Ishikawa (cell line): ENCODE results near the gene HK3.

Source experiments
- CEBPB ChIP-seq: IDR thresholded peaks from 2 replicates; pipeline ENCODE4 v1.6.1; 2012
- CREB1 ChIP-seq: IDR thresholded peaks from 2 replicates; pipeline ENCODE4 v1.6.1; 2012; ENCODE audit warnings: low read depth
- EGR1 ChIP-seq: IDR thresholded peaks from 2 replicates; pipeline ENCODE4 v1.6.1; 2012
- EP300 ChIP-seq: IDR thresholded peaks from 2 replicates; pipeline ENCODE4 v1.6.1; 2012; ENCODE audit warnings: borderline replicate concordance
- FOXM1 ChIP-seq: IDR thresholded peaks from 2 replicates; pipeline ENCODE4 v1.6.1; 2012; ENCODE audit warnings: low read depth, borderline replicate concordance
- MAX ChIP-seq: IDR thresholded peaks from 2 replicates; pipeline ENCODE4 v1.6.1; 2012
- NFIC ChIP-seq: IDR thresholded peaks from 2 replicates; pipeline ENCODE4 v1.6.1; 2012
- RAD21 ChIP-seq: IDR thresholded peaks from 2 replicates; pipeline ENCODE4 v1.6.1; 2012; ENCODE audit warnings: low read depth
- TAF1 ChIP-seq: IDR thresholded peaks from 2 replicates; pipeline ENCODE4 v1.6.1; 2012; ENCODE audit warnings: low read depth, mild to moderate bottlenecking
- TCF12 ChIP-seq: IDR thresholded peaks from 2 replicates; pipeline ENCODE4 v1.6.1; 2012; ENCODE audit warnings: low read depth
- TEAD4 ChIP-seq: IDR thresholded peaks from 2 replicates; pipeline ENCODE4 v1.6.1; 2012
- USF1 ChIP-seq: IDR thresholded peaks from 2 replicates; pipeline ENCODE4 v1.6.1; 2012
- YY1 ChIP-seq: IDR thresholded peaks from 2 replicates; pipeline ENCODE4 v1.6.1; 2012; ENCODE audit warnings: low read depth
- ZBTB7A ChIP-seq: IDR thresholded peaks from 2 replicates; pipeline ENCODE4 v1.6.1; 2012; ENCODE audit warnings: low read depth
- TF ChIP-seq, protein P1 (sequence below): IDR thresholded peaks from 2 replicates; pipeline ENCODE4 v1.6.1; 2012; ENCODE audit warnings: low read depth, mild to moderate bottlenecking

The HK3 gene

DNA sequence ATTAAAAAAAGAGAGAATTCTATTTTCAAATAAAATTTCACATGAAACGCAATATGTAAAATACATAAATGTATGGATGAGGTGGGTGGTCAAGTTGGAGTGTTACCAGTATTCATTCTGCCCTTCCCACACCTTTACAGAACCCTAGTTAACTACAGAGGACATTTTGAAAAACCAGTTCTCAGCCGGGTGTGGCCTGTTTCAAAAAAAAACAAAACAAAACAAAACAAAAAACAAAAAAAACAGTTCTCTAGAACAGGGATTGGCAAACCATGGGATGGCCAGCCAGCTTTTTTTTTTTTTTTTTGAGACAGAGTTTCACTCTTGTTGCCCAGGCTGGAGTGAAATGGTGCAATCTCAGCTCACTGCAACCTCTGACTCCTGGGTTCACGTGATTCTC, 28.4 kb upstream of the HK3 start:
- TF ChIP-seq FOXM1 (no peak), RAD21 (no peak), CREB1 (no peak), TCF12 (no peak), EGR1 (no peak), TAF1 (no peak), USF1 (no peak), YY1 (no peak), MAX (no peak), NFIC (no peak), ZBTB7A (no peak), CEBPB (no peak), EP300 (no peak), TEAD4 (no peak)
- TF ChIP-seq, protein P1, sequence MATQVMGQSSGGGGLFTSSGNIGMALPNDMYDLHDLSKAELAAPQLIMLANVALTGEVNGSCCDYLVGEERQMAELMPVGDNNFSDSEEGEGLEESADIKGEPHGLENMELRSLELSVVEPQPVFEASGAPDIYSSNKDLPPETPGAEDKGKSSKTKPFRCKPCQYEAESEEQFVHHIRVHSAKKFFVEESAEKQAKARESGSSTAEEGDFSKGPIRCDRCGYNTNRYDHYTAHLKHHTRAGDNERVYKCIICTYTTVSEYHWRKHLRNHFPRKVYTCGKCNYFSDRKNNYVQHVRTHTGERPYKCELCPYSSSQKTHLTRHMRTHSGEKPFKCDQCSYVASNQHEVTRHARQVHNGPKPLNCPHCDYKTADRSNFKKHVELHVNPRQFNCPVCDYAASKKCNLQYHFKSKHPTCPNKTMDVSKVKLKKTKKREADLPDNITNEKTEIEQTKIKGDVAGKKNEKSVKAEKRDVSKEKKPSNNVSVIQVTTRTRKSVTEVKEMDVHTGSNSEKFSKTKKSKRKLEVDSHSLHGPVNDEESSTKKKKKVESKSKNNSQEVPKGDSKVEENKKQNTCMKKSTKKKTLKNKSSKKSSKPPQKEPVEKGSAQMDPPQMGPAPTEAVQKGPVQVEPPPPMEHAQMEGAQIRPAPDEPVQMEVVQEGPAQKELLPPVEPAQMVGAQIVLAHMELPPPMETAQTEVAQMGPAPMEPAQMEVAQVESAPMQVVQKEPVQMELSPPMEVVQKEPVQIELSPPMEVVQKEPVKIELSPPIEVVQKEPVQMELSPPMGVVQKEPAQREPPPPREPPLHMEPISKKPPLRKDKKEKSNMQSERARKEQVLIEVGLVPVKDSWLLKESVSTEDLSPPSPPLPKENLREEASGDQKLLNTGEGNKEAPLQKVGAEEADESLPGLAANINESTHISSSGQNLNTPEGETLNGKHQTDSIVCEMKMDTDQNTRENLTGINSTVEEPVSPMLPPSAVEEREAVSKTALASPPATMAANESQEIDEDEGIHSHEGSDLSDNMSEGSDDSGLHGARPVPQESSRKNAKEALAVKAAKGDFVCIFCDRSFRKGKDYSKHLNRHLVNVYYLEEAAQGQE = no peak

DNA sequence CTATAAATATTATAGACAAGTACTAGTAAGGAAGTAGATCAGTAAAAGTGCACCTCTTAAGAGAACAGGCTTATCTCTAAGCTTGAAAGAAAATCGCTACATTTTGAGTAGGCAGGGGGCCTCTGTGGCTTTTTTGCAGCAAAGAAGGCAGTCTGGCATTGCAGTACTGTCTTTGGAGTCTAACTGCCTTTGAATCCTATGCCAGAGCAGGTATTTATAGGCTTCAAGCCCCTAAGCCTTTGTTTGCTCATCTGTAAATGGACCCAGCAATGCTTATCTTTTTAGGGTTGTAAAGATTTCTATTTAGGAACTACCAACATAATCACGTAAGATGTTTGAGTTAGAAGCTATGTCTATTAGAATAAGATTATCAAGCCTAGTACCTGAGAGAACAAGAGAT, 23.7 kb upstream of the HK3 start:
- no peak for TF ChIP-seq MAX
- no peak for TF ChIP-seq EGR1
- TF ChIP-seq USF1 = no peak
- no peak for TF ChIP-seq YY1
- TF ChIP-seq, protein P1 = no peak
- TF ChIP-seq TEAD4 = no peak
- TF ChIP-seq EP300 = no peak
- TF ChIP-seq ZBTB7A = no peak
- no peak for TF ChIP-seq FOXM1
- TF ChIP-seq CEBPB = no peak
- no peak for TF ChIP-seq RAD21
- no peak for TF ChIP-seq CREB1
- TF ChIP-seq TAF1 = no peak
- no peak for TF ChIP-seq NFIC
- no peak for TF ChIP-seq TCF12

GRCh38 chr5:176921714-176922113, 22.6 kb upstream of the HK3 start:
- TF ChIP-seq NFIC (no peak), FOXM1 (no peak), MAX (no peak), USF1 (no peak), RAD21 (no peak), CREB1 (no peak), EP300 (no peak), TEAD4 (no peak), TCF12 (no peak), CEBPB (no peak), ZBTB7A (no peak), YY1 (no peak), TAF1 (no peak), EGR1 (no peak)
- TF ChIP-seq, protein P1 = no peak
